WI38 (cell line): ENCODE data around the gene GPANK1.

Experiments used
- H3K4me3 ChIP-seq: 2 replicates; pipeline ENCODE4 v1.5.1; 2011; ENCODE audit warnings: low read depth, mild to moderate bottlenecking, control low read depth, low read length
- CTCF ChIP-seq: IDR thresholded peaks from 2 replicates; pipeline ENCODE4 v1.5.1; 2012; ENCODE audit warnings: low read depth, mild to moderate bottlenecking, control low read depth, low read length

The GPANK1 gene

DNA sequence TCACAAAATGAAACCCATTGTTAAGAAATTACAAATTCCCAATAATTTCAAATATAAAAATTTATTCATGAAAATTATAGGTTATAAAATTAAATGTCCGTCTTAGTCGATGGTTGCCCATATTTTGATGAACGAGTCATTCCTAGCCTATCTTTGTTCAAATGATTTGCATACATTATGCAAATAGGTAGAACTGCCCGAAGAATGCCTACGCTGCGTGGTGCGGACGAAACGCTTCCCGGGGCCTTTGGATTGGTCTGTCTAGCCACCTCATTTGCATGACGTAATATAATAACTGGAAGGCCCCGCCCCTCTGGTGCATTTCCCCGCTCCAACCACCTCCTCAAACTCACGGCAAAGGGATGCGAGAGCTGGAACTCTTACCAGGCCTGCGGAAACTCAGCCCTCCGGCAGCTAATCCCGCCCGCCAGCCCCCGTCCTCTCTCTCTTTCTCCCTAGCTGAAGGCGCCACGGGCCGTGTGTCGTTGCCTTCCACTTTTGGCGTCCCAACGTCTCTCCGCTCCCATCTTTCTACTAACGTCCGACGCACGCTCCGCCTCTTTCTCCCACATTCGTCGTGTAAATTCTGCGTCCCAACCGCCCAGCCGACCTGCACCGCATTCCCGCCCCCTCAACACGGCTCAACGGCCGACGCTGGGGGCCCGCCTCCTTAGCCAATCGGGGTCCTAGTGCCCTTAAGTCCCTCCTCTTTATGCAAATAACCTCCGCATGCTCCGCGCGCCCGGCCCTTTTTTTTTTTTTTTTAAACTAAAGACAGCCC, 44.8 kb downstream of the GPANK1 start:
- H3K4me3 ChIP-seq, result peak overlapping the region; percentile 96
- TF ChIP-seq CTCF, result no peak

- H3K4me3 ChIP-seq, result no peak overlapping the region
- TF ChIP-seq CTCF, result no peak
Observed at GRCh38 chr6:31617010-31617409, 47.8 kb downstream of the GPANK1 start.

DNA sequence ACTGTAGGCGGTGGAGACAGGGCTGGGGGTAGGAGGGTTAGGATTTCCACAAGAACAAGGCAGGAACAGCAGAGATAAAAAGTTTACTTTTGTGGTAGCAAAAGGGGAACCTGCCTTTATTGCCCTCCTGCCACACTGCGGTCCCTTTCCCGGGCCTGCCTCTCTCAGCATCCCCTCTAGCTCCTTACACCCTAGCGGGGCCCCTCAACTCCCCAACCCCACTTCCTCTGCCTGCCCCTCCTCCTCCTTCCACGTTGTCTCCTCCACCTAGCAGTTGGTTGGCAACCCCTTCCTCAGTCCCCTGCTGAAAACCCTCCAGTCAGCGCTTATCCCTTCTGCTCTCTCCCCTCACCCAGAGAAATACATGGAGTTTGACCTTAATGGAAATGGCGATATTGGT, 49.0 kb downstream of the GPANK1 start:
- no peak overlapping the region for H3K4me3 ChIP-seq
- no peak for TF ChIP-seq CTCF

DNA sequence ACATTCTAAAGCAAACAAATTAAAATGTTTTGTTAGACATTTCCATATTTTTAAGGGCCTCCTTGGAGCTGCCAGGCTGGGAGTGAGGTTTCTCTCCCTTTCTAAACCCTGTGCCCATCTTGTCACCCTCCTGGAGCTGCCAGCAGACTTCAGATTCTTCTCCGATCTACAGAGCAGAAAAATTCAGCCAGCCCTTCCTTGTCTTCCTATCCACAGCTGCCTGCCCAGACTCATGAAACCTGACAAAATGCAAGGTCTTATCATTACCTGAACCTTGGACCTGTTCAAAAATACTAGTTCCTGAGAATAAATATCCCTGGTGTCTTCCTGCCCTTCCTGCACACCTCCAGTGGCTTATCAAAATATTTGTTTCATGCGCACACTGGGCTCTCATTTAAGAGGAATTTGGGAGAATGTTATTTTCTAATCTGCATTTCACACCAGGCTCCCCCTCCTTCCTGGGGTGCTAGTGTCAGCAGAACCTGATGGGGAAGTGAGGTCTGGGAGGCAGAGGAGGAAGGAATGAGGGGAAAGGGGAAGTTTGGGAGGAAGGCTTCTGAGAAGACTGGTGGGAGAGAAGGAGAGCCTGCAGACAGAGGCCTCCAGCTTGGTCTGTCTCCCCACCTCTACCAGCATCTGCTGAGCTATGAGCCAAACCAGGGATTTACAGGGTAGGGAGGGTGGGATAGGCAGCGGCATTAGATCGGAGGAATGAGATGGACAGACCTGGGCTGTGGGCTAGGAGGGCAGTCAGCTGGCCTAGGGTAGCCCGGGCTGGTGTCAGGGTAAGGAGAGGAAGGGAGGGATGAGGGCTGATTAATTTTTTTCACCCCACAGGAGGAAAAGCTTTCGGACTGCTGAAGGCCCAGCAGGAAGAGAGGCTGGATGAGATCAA, 49.9 kb downstream of the GPANK1 start, which contains the start of gene AIF1:
Gene AIF1, plus strand, starts transcription at position 551 of the 895 bp plus-strand sequence. Its CDS starts 96 bp downstream, at position 647.
- H3K4me3 ChIP-seq, result no peak within 1 kb of the TSS
- TF ChIP-seq CTCF, result no peak

- TF ChIP-seq CTCF, result no peak
- H3K4me3 ChIP-seq, result no peak overlapping the region
Observed at GRCh38 chr6:31614075-31614619, 50.6 kb downstream of the GPANK1 start.
